Measurements from ENCODE around the gene IGF2R.

The IGF2R gene

GRCh38 chr6:160142115-160142715 lies 173.3 kb downstream of the IGF2R start:
- DNase-seq = no peak

GRCh38 chr6:160146454-160147145 lies 177.7 kb downstream of the IGF2R start:
- DNase-seq = no peak

- no peak for DNase-seq
Measured at GRCh38 chr6:160147146-160147536, 178.3 kb downstream of the IGF2R start.

- no peak for DNase-seq
Measured at GRCh38 chr6:160154471-160154870, 185.6 kb downstream of the IGF2R start.

GRCh38 chr6:160156842-160157241 lies 188.0 kb downstream of the IGF2R start:
- no peak for DNase-seq

- no peak for DNase-seq
Measured at GRCh38 chr6:160160450-160160849, 191.6 kb downstream of the IGF2R start.

Measured in activated CD4-positive, alpha-beta T cell treated with anti-CD3 and anti-CD28 coated beads, Interleukin-2, amount 50 U/mL, for 48 hours (primary cell).